ENCODE measurements around the gene RAB5B. TPM values are rescaled to one million over a fixed set of nuclear protein-coding genes. Genes with fewer than 3 reads are reported as not detected.
A peak's percentile ranks its signal among the peaks of the same experiment; 100 is the strongest.
"Not testable (repeated sequence)": the region's sequence is repeated elsewhere in the genome, so short reads cannot be mapped to it uniquely, and the experiment has no call there.

RAB5B gene
- total RNA-seq, 2 donors from 2014 or later = 93.5 to 108 TPM

- H3K4me1 ChIP-seq = peaks cover 0 to 17% of the 10 kb centered on the region in 2 donors
- H3K36me3 ChIP-seq = peaks cover 23% of the 10 kb centered on the region
- no peaks in the 10 kb centered on the region for H3K9me3 ChIP-seq
- TF ChIP-seq, protein P1, sequence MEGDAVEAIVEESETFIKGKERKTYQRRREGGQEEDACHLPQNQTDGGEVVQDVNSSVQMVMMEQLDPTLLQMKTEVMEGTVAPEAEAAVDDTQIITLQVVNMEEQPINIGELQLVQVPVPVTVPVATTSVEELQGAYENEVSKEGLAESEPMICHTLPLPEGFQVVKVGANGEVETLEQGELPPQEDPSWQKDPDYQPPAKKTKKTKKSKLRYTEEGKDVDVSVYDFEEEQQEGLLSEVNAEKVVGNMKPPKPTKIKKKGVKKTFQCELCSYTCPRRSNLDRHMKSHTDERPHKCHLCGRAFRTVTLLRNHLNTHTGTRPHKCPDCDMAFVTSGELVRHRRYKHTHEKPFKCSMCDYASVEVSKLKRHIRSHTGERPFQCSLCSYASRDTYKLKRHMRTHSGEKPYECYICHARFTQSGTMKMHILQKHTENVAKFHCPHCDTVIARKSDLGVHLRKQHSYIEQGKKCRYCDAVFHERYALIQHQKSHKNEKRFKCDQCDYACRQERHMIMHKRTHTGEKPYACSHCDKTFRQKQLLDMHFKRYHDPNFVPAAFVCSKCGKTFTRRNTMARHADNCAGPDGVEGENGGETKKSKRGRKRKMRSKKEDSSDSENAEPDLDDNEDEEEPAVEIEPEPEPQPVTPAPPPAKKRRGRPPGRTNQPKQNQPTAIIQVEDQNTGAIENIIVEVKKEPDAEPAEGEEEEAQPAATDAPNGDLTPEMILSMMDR (IDR thresholded peaks at IDR 0.05) = peak in 1 of 2 donors; percentile 76
- H3K27me3 ChIP-seq = no peaks in the 10 kb centered on the region
- peak within 1 kb of the TSS; percentile 81 to 92 for H3K4me3 ChIP-seq
- DNase-seq (ENCODE audit: low spot score) = peak; percentile 97
- H3K27ac ChIP-seq = peak within 1 kb of the TSS; percentile 94 to 96
Measured at GRCh38 chr12:56041552-56042429, 67.9 kb downstream of the RAB5B start, which contains the start of gene RPS26. RPS26 (plus strand) TSS chr12:56041918; CDS start chr12:56042167, 249 bp downstream.

DNA sequence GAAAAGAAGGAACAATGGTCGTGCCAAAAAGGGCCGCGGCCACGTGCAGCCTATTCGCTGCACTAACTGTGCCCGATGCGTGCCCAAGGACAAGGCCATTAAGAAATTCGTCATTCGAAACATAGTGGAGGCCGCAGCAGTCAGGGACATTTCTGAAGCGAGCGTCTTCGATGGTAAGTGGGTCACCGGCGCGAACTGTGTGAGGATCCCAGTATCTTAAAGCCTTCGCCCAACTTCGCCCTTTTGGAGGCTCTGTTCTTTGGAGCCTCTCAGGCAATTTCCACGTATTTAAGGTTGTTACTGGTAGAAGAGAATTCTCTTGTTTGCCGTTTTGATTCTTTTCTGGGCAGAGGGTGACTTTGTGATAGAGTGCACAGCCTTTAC lies 68.5 kb downstream of the RAB5B start:
- Histone ChIP-seq H3K36me3 (peaks cover 23% of the 10 kb centered on the region), H3K27ac (peak overlapping the region; percentile 94 to 96), H3K4me1 (peaks cover 0 to 18% of the 10 kb centered on the region in 2 donors), H3K4me3 (peak overlapping the region; percentile 81 to 92)
- not testable (repeated sequence) for H3K27me3 ChIP-seq; H3K9me3 ChIP-seq; DNase-seq (ENCODE audit: low spot score)

- TF ChIP-seq, protein P1 (IDR thresholded peaks at IDR 0.05) = no peak
- no peaks in the 10 kb centered on the region for H3K9me3 ChIP-seq
- peaks cover 0 to 18% of the 10 kb centered on the region in 2 donors for H3K4me1 ChIP-seq
- DNase-seq (ENCODE audit: low spot score) = no peak
- peak overlapping the region; percentile 94 to 96 for H3K27ac ChIP-seq
- no peaks in the 10 kb centered on the region for H3K27me3 ChIP-seq
- peaks cover 23% of the 10 kb centered on the region for H3K36me3 ChIP-seq
- H3K4me3 ChIP-seq = peak overlapping the region; percentile 81 to 92
Measured at GRCh38 chr12:56042843-56043242, 69.0 kb downstream of the RAB5B start.

Other genes with a start within 250 kb of the RAB5B start
- 1,000 to 10,000 TPM; 1,041 to 1,122 TPM for gene CD63, start 245.1 kb upstream of the RAB5B start, total RNA-seq
- 1 to 10 TPM; 8.1 to 8.6 TPM for gene GDF11, start 231.0 kb upstream of the RAB5B start, total RNA-seq
- gene SARNP, start 156.4 kb upstream of the RAB5B start, total RNA-seq = 10 to 100 TPM; 61.4 to 70.8 TPM
- gene ORMDL2, start 156.0 kb upstream of the RAB5B start, total RNA-seq = 10 to 100 TPM in 1 of 2 donors, 1 to 10 TPM in 1; 6.5 to 17.1 TPM
- 10 to 100 TPM; 23.4 to 35.0 TPM for gene DNAJC14, start 144.5 kb upstream of the RAB5B start, total RNA-seq
- 1 to 10 TPM; 5.0 to 7.7 TPM for gene MMP19, start 131.1 kb upstream of the RAB5B start, total RNA-seq
- gene PYM1, start 46.2 kb upstream of the RAB5B start, total RNA-seq = 10 to 100 TPM; 17.6 to 20.6 TPM
- 10 to 100 TPM in 1 of 2 donors, 1 to 10 TPM in 1; 7.3 to 22.8 TPM for gene DGKA, start 42.9 kb upstream of the RAB5B start, total RNA-seq
- 1 to 10 TPM in 1 of 2 donors, under 1 TPM in 1; 0.67 to 1.1 TPM for gene PMEL, start 8.0 kb upstream of the RAB5B start, total RNA-seq
- gene CDK2, start 7.2 kb upstream of the RAB5B start, total RNA-seq = 10 to 100 TPM in 1 of 2 donors, 1 to 10 TPM in 1; 5.4 to 13.8 TPM
- gene SUOX, start 23.2 kb downstream of the RAB5B start, total RNA-seq = 10 to 100 TPM; 23.9 to 37.7 TPM
- 1 to 10 TPM; 2.6 to 3.9 TPM for gene IKZF4, start 47.0 kb downstream of the RAB5B start, total RNA-seq
- gene RPS26, start 67.8 kb downstream of the RAB5B start, total RNA-seq = 1,000 to 10,000 TPM in 1 of 2 donors, 100 to 1,000 TPM in 1; 134 to 1,492 TPM
- gene ERBB3, start 106.1 kb downstream of the RAB5B start, total RNA-seq = 1 to 10 TPM; 3.2 to 7.2 TPM
- 100 to 1,000 TPM in 1 of 2 donors, 10 to 100 TPM in 1; 91.4 to 116 TPM for gene PA2G4, start 130.5 kb downstream of the RAB5B start, total RNA-seq
- gene RPL41, start 142.6 kb downstream of the RAB5B start, total RNA-seq = 1,000 to 10,000 TPM in 1 of 2 donors, 100 to 1,000 TPM in 1; 606 to 2,188 TPM
- 1 to 10 TPM; 2.1 to 2.9 TPM for gene ZC3H10, start 144.2 kb downstream of the RAB5B start, total RNA-seq
- gene ESYT1, start 154.2 kb downstream of the RAB5B start, total RNA-seq = 10 to 100 TPM; 25.4 to 74.0 TPM
- gene MYL6B, start 178.5 kb downstream of the RAB5B start, total RNA-seq = 10 to 100 TPM; 36.1 to 55.1 TPM
- 1,000 to 10,000 TPM in 1 of 2 donors, 100 to 1,000 TPM in 1; 567 to 1,179 TPM for gene MYL6, start 184.3 kb downstream of the RAB5B start, total RNA-seq
- gene SMARCC2, start 215.4 kb downstream of the RAB5B start, total RNA-seq = 10 to 100 TPM; 45.0 to 70.2 TPM
- gene RNF41, start 247.8 kb downstream of the RAB5B start, total RNA-seq = 10 to 100 TPM; 45.1 to 88.4 TPM

All from right atrium auricular region (tissue), 2 donors.